ENCODE results near the gene HGF. TPM values are rescaled to one million over a fixed set of nuclear protein-coding genes. Genes with fewer than 3 reads are reported as not detected.

Gene HGF
- total RNA-seq, 4 donors from 2014 or later: 0.39 to 1.6 (median 1.4) TPM

DNA sequence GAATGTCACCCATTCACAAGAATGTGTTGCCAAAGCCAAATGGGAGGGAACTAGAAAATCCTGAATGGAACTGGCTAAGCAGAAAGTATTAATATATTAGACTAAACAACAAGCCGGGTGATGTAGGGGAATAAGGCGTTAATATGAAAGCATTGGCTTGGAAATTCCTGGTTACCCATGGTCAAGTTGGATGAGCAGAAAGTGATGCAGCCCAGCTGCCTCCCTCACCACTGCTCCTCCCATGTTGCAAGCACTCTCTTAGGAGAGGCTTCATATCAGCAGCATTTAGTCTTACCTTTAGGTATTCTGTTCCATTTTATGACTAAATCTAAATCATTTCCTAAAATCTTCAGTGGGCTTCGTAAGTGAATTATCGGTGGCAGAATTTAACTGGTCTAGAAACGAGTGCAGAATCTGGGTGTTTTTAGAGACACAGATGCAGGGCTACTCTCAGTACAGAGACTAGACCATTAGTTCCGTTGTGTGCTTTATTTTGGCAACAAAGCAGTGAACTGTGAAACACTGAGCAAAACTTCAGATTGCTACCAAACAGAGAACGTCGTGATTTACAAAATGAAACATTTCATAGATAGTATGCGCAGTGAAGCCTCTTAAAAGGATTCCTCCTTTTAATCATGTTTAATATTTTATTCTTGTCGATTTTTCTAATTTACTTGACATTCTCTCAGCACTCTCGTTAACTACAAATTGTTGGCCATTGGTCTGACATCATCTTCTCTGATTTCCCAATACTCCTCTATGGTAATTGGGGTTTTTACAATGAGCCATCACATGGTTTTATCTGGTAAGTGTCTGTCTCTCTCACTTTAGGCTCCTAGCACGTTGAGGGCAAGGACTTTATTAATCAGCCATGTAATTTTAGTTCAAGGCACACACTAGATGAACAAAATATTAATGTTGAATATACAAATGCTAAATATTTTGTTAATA lies 22.0 kb upstream of the HGF start:
- no peak for DNase-seq
- intact Hi-C loops (cut with DNase I; ENCODE audit: low total_unique reads) (no loop called here), in situ Hi-C loops (cut with MboI; ENCODE audit: low sequenced_read_pairs in 4 of 4) (no loop called here)
- Histone ChIP-seq H3K9me3 (no peaks in the 10 kb centered on the region), H3K27ac (no peak overlapping the region), H3K36me3 (no peaks in the 10 kb centered on the region), H3K27me3 (no peaks in the 10 kb centered on the region), H3K4me3 (no peak overlapping the region), H3K4me1 (no peaks in the 10 kb centered on the region)
- TF ChIP-seq POLR2A (IDR thresholded peaks at IDR 0.05): no peak
- TF ChIP-seq, protein P1, sequence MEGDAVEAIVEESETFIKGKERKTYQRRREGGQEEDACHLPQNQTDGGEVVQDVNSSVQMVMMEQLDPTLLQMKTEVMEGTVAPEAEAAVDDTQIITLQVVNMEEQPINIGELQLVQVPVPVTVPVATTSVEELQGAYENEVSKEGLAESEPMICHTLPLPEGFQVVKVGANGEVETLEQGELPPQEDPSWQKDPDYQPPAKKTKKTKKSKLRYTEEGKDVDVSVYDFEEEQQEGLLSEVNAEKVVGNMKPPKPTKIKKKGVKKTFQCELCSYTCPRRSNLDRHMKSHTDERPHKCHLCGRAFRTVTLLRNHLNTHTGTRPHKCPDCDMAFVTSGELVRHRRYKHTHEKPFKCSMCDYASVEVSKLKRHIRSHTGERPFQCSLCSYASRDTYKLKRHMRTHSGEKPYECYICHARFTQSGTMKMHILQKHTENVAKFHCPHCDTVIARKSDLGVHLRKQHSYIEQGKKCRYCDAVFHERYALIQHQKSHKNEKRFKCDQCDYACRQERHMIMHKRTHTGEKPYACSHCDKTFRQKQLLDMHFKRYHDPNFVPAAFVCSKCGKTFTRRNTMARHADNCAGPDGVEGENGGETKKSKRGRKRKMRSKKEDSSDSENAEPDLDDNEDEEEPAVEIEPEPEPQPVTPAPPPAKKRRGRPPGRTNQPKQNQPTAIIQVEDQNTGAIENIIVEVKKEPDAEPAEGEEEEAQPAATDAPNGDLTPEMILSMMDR (IDR thresholded peaks at IDR 0.05 in 4 of 5, conservative IDR thresholded peaks at IDR 0.05 in 1 of 5): no peak
- ATAC-seq: no peak

DNA sequence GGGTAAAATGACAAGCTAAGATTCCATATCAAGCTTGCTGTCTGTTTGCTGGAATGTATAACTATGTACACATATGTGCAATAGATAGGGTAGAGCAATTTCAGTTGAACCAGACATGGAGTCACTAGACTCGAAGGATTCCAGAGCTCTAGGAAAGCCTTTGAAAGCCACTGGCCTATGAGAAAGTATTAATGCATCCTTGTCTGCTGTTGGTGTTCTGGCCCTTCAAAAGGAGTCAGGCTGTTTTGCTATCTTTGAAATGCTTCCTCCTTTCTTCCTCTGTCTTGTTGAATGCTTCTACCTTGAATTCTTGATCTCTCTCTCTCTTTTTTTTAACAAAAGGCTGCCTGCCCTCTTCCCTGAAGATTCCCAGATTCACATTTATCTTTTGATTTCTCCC lies 20.8 kb upstream of the HGF start:
- Histone ChIP-seq H3K27me3 (no peaks in the 10 kb centered on the region), H3K4me1 (no peaks in the 10 kb centered on the region), H3K9me3 (no peaks in the 10 kb centered on the region), H3K27ac (no peak overlapping the region), H3K4me3 (no peak overlapping the region), H3K36me3 (no peaks in the 10 kb centered on the region)
- no peak for DNase-seq
- intact Hi-C loops (cut with DNase I; ENCODE audit: low total_unique reads) (no loop called here), in situ Hi-C loops (cut with MboI; ENCODE audit: low sequenced_read_pairs in 4 of 4) (no loop called here)
- no peak for TF ChIP-seq POLR2A (IDR thresholded peaks at IDR 0.05)
- TF ChIP-seq, protein P1 (IDR thresholded peaks at IDR 0.05 in 4 of 5, conservative IDR thresholded peaks at IDR 0.05 in 1 of 5): no peak
- no peak for ATAC-seq

DNA sequence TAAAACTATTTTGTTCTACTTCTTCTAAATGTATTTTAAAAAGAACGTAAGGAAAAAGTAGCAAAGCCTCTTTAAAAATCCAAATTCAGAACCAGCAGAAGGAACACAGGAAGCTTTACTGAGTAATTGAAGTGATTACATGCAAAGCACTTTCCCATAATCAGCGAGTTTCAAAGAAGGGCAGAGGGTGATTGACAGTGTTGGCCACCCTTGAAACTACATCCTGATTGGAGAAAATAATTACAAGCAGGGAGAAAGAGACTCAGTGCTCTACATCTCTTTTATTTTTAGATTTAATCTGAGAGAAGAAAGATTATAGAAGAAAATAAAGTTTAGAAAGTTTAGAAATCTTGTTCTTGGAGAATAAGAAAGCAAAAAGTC lies 20.3 kb upstream of the HGF start:
- in situ Hi-C loops (cut with MboI; ENCODE audit: low sequenced_read_pairs in 4 of 4): no loop called here
- Histone ChIP-seq H3K27me3 (no peaks in the 10 kb centered on the region), H3K9me3 (no peaks in the 10 kb centered on the region), H3K4me3 (no peak overlapping the region), H3K4me1 (no peaks in the 10 kb centered on the region), H3K27ac (no peak overlapping the region), H3K36me3 (no peaks in the 10 kb centered on the region)
- ATAC-seq (no peak), DNase-seq (no peak)
- TF ChIP-seq POLR2A (IDR thresholded peaks at IDR 0.05): no peak
- TF ChIP-seq, protein P1 (IDR thresholded peaks at IDR 0.05 in 4 of 5, conservative IDR thresholded peaks at IDR 0.05 in 1 of 5): no peak
- intact Hi-C loops (cut with DNase I; ENCODE audit: low total_unique reads): no loop called here

DNA sequence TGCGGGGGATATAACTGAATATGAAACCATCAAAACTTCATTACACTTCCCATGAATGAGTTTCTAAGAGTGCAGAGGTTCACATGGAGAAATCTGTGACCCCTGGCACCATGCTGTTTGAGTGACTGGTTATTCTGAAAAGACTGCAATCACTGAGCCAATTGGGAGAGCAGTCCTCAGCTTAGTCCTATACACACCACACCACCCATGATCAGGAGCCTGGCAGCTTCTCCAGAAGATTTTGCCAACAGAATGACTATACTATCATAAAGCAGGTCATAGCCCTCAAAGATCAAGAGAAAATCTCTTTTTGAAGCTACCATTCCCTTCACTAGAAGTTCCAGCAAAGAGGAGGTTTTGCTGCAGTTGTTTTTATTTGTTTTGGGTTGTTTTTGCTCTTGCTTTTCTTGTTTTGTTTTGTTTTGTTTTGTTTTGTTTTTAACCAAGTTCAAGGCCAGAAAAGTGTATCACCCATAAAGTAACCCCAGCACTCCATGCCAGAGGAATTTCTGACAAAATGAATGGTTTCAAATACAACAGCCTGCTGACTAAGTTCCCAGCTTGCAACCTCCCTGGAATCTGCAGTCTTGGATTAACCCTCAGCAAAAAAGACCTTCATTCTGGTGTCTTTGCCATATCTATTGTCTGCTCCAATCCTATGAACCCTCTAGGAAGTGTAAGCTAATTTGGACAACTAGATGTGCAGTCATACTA lies 19.7 kb upstream of the HGF start:
- no peak for DNase-seq
- H3K36me3 ChIP-seq: no peaks in the 10 kb centered on the region
- no peaks in the 10 kb centered on the region for H3K27me3 ChIP-seq
- H3K9me3 ChIP-seq: no peaks in the 10 kb centered on the region
- no peak for ATAC-seq
- in situ Hi-C loops (cut with MboI; ENCODE audit: low sequenced_read_pairs in 4 of 4): no loop called here
- TF ChIP-seq, protein P1 (IDR thresholded peaks at IDR 0.05 in 4 of 5, conservative IDR thresholded peaks at IDR 0.05 in 1 of 5): no peak
- TF ChIP-seq POLR2A (IDR thresholded peaks at IDR 0.05): no peak
- H3K4me3 ChIP-seq: no peak overlapping the region
- no peak overlapping the region for H3K27ac ChIP-seq
- intact Hi-C loops (cut with DNase I; ENCODE audit: low total_unique reads): no loop called here
- no peaks in the 10 kb centered on the region for H3K4me1 ChIP-seq

Data from gastrocnemius medialis (tissue), 4 donors.